ENCODE measurements around the gene FOXQ1. TPM values are rescaled to one million over a fixed set of nuclear protein-coding genes. Genes with fewer than 3 reads are reported as not detected.
A peak's percentile ranks its signal among the peaks of the same experiment; 100 is the strongest.

Gene FOXQ1
- total RNA-seq, 1 donor = 1.3 TPM

DNA sequence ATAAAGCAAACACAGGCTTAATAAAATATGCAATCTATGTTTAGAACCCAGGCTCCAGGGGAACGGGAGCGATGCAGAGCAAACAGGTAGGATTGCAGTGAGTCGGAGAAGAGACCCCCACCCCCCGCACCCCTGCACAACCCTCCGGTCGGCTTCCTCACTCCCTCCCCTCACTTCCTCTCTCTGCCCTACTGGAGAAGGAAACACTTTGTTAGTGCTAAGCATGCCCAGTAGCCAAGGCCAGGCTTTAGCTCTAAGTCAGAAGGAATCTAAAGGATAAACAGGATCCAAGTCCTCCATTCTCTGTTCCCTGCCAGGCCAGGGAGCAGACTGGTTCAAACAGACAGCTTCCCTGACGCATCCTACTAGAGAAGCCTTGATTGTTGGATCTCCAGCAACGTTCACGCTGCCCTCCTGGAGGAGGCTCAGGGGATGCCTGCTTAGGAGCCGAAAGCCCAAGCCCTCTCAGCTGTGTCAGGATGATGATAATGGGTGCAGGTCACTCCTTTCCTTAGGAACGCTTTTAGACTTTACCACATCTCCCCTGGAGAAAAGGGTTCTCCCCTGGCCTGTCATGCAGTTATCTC, 14.7 kb downstream of the FOXQ1 start:
- DNase-seq (ENCODE audit: low read depth) = peak; percentile 25
- TF ChIP-seq CTCF (IDR thresholded peaks at IDR 0.05; ENCODE audit: insufficient read depth, low read length) = no peak

DNA sequence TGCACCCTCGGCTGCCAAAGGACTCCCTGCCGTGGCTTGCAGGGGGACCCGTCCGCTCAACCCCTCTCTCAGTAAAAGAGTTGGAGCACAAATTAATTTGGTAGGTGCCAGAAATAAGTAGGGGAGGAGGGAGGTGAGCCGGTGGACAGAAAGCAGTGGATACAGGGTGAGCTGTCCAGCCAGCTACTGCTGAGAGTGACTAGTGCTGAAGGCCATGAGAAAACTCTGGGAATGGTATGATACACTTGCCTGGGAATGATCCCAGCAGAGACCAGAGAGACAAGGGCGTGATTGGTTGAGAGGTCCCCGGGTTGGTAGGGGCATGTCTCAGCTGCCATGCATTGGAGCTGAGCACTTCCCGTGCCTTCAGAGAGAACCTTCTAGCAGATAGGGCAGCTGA, 15.7 kb downstream of the FOXQ1 start:
- DNase-seq (ENCODE audit: low read depth) = no peak
- no peak for TF ChIP-seq CTCF (IDR thresholded peaks at IDR 0.05; ENCODE audit: insufficient read depth, low read length)
- H3K4me3 ChIP-seq (ENCODE audit: low read depth, low read length) = no peak overlapping the region

More for the DNA sequence above, 14.7 kb downstream of the FOXQ1 start:
- H3K4me3 ChIP-seq (ENCODE audit: low read depth, low read length) = no peak overlapping the region

DNA sequence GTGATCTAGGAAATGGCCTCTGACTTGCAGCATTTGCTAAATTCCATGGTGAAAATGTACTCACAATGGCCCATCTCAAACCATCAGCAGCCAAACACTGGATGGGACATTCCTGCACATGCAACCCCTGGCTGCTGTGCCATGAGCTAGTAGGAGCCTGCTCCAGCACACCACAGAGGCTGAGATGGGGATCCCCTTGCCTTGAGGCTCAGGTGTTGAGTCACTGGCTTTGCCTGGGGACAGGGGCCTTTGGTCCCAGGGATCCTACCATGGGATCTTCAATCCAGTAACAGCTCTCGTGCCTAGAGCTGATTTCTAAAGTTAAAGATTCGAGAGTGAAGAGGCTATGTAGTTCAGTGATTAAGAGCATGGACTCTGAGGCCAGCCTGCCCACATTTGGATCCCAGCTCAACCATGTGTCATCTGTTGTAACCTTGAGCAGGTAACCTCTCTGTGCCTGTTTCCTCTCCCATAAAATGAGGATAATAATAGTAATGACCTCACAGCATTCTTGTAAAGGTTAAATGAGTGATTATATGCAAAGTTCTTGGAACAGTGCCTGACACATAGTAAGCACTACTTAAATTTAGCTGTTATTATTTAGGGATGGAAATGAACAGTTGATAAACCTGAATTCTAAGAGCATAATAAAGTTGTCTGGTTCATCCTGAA, 16.4 kb downstream of the FOXQ1 start:
- H3K4me3 ChIP-seq (ENCODE audit: low read depth, low read length) = no peak overlapping the region
- no peak for DNase-seq (ENCODE audit: low read depth)
- no peak for TF ChIP-seq CTCF (IDR thresholded peaks at IDR 0.05; ENCODE audit: insufficient read depth, low read length)

- no peak overlapping the region for H3K4me3 ChIP-seq (ENCODE audit: low read depth, low read length)
- no peak for DNase-seq (ENCODE audit: low read depth)
- no peak for TF ChIP-seq CTCF (IDR thresholded peaks at IDR 0.05; ENCODE audit: insufficient read depth, low read length)
Observed at GRCh38 chr6:1329708-1330107, 17.8 kb downstream of the FOXQ1 start.

- DNase-seq (ENCODE audit: low read depth) = no peak
- no peak overlapping the region for H3K4me3 ChIP-seq (ENCODE audit: low read depth, low read length)
- no peak for TF ChIP-seq CTCF (IDR thresholded peaks at IDR 0.05; ENCODE audit: insufficient read depth, low read length)
Observed at GRCh38 chr6:1334684-1335083, 22.8 kb downstream of the FOXQ1 start.

- no peak for TF ChIP-seq CTCF (IDR thresholded peaks at IDR 0.05; ENCODE audit: insufficient read depth, low read length)
- H3K4me3 ChIP-seq (ENCODE audit: low read depth, low read length) = no peak overlapping the region
- DNase-seq (ENCODE audit: low read depth) = peak; percentile 87
Observed at GRCh38 chr6:1335367-1336037, 23.6 kb downstream of the FOXQ1 start.

Data from fibroblast of the aortic adventitia (primary cell).